ENCODE results near the gene OTUD4.

GRCh38 chr4:145101091-145101490 is 79.3 kb downstream of the OTUD4 start:
- TF ChIP-seq, protein P1, sequence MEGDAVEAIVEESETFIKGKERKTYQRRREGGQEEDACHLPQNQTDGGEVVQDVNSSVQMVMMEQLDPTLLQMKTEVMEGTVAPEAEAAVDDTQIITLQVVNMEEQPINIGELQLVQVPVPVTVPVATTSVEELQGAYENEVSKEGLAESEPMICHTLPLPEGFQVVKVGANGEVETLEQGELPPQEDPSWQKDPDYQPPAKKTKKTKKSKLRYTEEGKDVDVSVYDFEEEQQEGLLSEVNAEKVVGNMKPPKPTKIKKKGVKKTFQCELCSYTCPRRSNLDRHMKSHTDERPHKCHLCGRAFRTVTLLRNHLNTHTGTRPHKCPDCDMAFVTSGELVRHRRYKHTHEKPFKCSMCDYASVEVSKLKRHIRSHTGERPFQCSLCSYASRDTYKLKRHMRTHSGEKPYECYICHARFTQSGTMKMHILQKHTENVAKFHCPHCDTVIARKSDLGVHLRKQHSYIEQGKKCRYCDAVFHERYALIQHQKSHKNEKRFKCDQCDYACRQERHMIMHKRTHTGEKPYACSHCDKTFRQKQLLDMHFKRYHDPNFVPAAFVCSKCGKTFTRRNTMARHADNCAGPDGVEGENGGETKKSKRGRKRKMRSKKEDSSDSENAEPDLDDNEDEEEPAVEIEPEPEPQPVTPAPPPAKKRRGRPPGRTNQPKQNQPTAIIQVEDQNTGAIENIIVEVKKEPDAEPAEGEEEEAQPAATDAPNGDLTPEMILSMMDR (IDR thresholded peaks at IDR 0.05): no peak
- TF ChIP-seq EP300 (IDR thresholded peaks at IDR 0.05; ENCODE audit: low read depth) (no peak), POLR2A (IDR thresholded peaks at IDR 0.05) (no peak)
